ENCODE measurements around the gene STARD13.
"Not testable (repeated sequence)": the region's sequence is repeated elsewhere in the genome, so short reads cannot be mapped to it uniquely, and the experiment has no call there.

The STARD13 gene

GRCh38 chr13:33174931-33175330, 110.6 kb downstream of the STARD13 start:
- H3K36me3 ChIP-seq (ENCODE audit: control insufficient read depth in 1 of 2, insufficient read depth in 2 of 2, low read length in 2 of 2): no peaks in the 10 kb centered on the region
- H3K27ac ChIP-seq (ENCODE audit: low read depth, low read length): no peak overlapping the region
- H3K4me3 ChIP-seq (ENCODE audit: low read depth in 1 of 2, low read length in 2 of 2): no peak overlapping the region
- H3K27me3 ChIP-seq (ENCODE audit: control insufficient read depth in 1 of 2, insufficient read depth in 2 of 2, low read length in 2 of 2): no peaks in the 10 kb centered on the region
- peaks cover 8 to 13% of the 10 kb centered on the region in 2 donors for H3K4me1 ChIP-seq (ENCODE audit: control insufficient read depth in 1 of 2, insufficient read depth in 2 of 2, low read length in 2 of 2)
- no peak overlapping the region for H3K9ac ChIP-seq (ENCODE audit: low read depth in 1 of 2, low read length in 2 of 2)
- no peaks in the 10 kb centered on the region for H3K9me3 ChIP-seq (ENCODE audit: control insufficient read depth in 1 of 2, low read length in 2 of 2)

GRCh38 chr13:33174491-33174890, 111.1 kb downstream of the STARD13 start:
- no peak overlapping the region for H3K4me3 ChIP-seq (ENCODE audit: low read depth in 1 of 2, low read length in 2 of 2)
- no peaks in the 10 kb centered on the region for H3K36me3 ChIP-seq (ENCODE audit: control insufficient read depth in 1 of 2, insufficient read depth in 2 of 2, low read length in 2 of 2)
- H3K9me3 ChIP-seq (ENCODE audit: control insufficient read depth in 1 of 2, low read length in 2 of 2): no peaks in the 10 kb centered on the region
- peaks cover 3 to 8% of the 10 kb centered on the region in 2 donors for H3K4me1 ChIP-seq (ENCODE audit: control insufficient read depth in 1 of 2, insufficient read depth in 2 of 2, low read length in 2 of 2)
- no peaks in the 10 kb centered on the region for H3K27me3 ChIP-seq (ENCODE audit: control insufficient read depth in 1 of 2, insufficient read depth in 2 of 2, low read length in 2 of 2)
- H3K27ac ChIP-seq (ENCODE audit: low read depth, low read length): no peak overlapping the region
- no peak overlapping the region for H3K9ac ChIP-seq (ENCODE audit: low read depth in 1 of 2, low read length in 2 of 2)

GRCh38 chr13:33172911-33173310, 112.6 kb downstream of the STARD13 start:
- Histone ChIP-seq H3K27ac (ENCODE audit: low read depth, low read length) (no peak overlapping the region), H3K4me1 (ENCODE audit: control insufficient read depth in 1 of 2, insufficient read depth in 2 of 2, low read length in 2 of 2) (peaks cover 0 to 3% of the 10 kb centered on the region in 2 donors)

GRCh38 chr13:33172400-33172799, 113.2 kb downstream of the STARD13 start:
- H3K27ac ChIP-seq (ENCODE audit: low read depth, low read length): no peak overlapping the region
- H3K9me3 ChIP-seq (ENCODE audit: control insufficient read depth in 1 of 2, low read length in 2 of 2): no peaks in the 10 kb centered on the region
- no peak overlapping the region for H3K4me3 ChIP-seq (ENCODE audit: low read depth in 1 of 2, low read length in 2 of 2)
- H3K27me3 ChIP-seq (ENCODE audit: control insufficient read depth in 1 of 2, insufficient read depth in 2 of 2, low read length in 2 of 2): no peaks in the 10 kb centered on the region
- peaks cover 0 to 3% of the 10 kb centered on the region in 2 donors for H3K4me1 ChIP-seq (ENCODE audit: control insufficient read depth in 1 of 2, insufficient read depth in 2 of 2, low read length in 2 of 2)
- no peak overlapping the region for H3K9ac ChIP-seq (ENCODE audit: low read depth in 1 of 2, low read length in 2 of 2)
- no peaks in the 10 kb centered on the region for H3K36me3 ChIP-seq (ENCODE audit: control insufficient read depth in 1 of 2, insufficient read depth in 2 of 2, low read length in 2 of 2)

More at GRCh38 chr13:33172911-33173310, 112.6 kb downstream of the STARD13 start:
- Histone ChIP-seq H3K9me3 (ENCODE audit: control insufficient read depth in 1 of 2, low read length in 2 of 2) (no peaks in the 10 kb centered on the region), H3K27me3 (ENCODE audit: control insufficient read depth in 1 of 2, insufficient read depth in 2 of 2, low read length in 2 of 2) (no peaks in the 10 kb centered on the region), H3K36me3 (ENCODE audit: control insufficient read depth in 1 of 2, insufficient read depth in 2 of 2, low read length in 2 of 2) (no peaks in the 10 kb centered on the region), H3K4me3 (ENCODE audit: low read depth in 1 of 2, low read length in 2 of 2) (no peak overlapping the region), H3K9ac (ENCODE audit: low read depth in 1 of 2, low read length in 2 of 2) (no peak overlapping the region)

GRCh38 chr13:33169273-33169980, 116.1 kb downstream of the STARD13 start:
- peaks cover 0 to 3% of the 10 kb centered on the region in 2 donors for H3K4me1 ChIP-seq (ENCODE audit: control insufficient read depth in 1 of 2, insufficient read depth in 2 of 2, low read length in 2 of 2)
- H3K27me3 ChIP-seq (ENCODE audit: control insufficient read depth in 1 of 2, insufficient read depth in 2 of 2, low read length in 2 of 2): no peaks in the 10 kb centered on the region
- no peak overlapping the region for H3K9ac ChIP-seq (ENCODE audit: low read depth in 1 of 2, low read length in 2 of 2)
- no peak overlapping the region for H3K4me3 ChIP-seq (ENCODE audit: low read depth in 1 of 2, low read length in 2 of 2)
- peaks cover 0 to 6% of the 10 kb centered on the region in 2 donors for H3K36me3 ChIP-seq (ENCODE audit: control insufficient read depth in 1 of 2, insufficient read depth in 2 of 2, low read length in 2 of 2)
- H3K9me3 ChIP-seq (ENCODE audit: control insufficient read depth in 1 of 2, low read length in 2 of 2): no peaks in the 10 kb centered on the region
- H3K27ac ChIP-seq (ENCODE audit: low read depth, low read length): no peak overlapping the region

- Histone ChIP-seq H3K9me3 (ENCODE audit: control insufficient read depth in 1 of 2, low read length in 2 of 2) (no peaks in the 10 kb centered on the region), H3K27ac (ENCODE audit: low read depth, low read length) (no peak overlapping the region), H3K27me3 (ENCODE audit: control insufficient read depth in 1 of 2, insufficient read depth in 2 of 2, low read length in 2 of 2) (no peaks in the 10 kb centered on the region), H3K9ac (ENCODE audit: low read depth in 1 of 2, low read length in 2 of 2) (no peak overlapping the region), H3K36me3 (ENCODE audit: control insufficient read depth in 1 of 2, insufficient read depth in 2 of 2, low read length in 2 of 2) (peaks cover 4 to 6% of the 10 kb centered on the region in 2 donors), H3K4me3 (ENCODE audit: low read depth in 1 of 2, low read length in 2 of 2) (no peak overlapping the region), H3K4me1 (ENCODE audit: control insufficient read depth in 1 of 2, insufficient read depth in 2 of 2, low read length in 2 of 2) (peaks cover 0 to 3% of the 10 kb centered on the region in 2 donors)
Observed at GRCh38 chr13:33168321-33168960, 117.1 kb downstream of the STARD13 start.

- Histone ChIP-seq H3K27ac (ENCODE audit: low read depth, low read length) (no peak overlapping the region), H3K4me1 (ENCODE audit: control insufficient read depth in 1 of 2, insufficient read depth in 2 of 2, low read length in 2 of 2) (peaks cover 0 to 3% of the 10 kb centered on the region in 2 donors), H3K36me3 (ENCODE audit: control insufficient read depth in 1 of 2, insufficient read depth in 2 of 2, low read length in 2 of 2) (peaks cover 4 to 6% of the 10 kb centered on the region in 2 donors), H3K9ac (ENCODE audit: low read depth in 1 of 2, low read length in 2 of 2) (no peak overlapping the region), H3K9me3 (ENCODE audit: control insufficient read depth in 1 of 2, low read length in 2 of 2) (peaks cover 0 to 3% of the 10 kb centered on the region in 2 donors), H3K27me3 (ENCODE audit: control insufficient read depth in 1 of 2, insufficient read depth in 2 of 2, low read length in 2 of 2) (no peaks in the 10 kb centered on the region), H3K4me3 (ENCODE audit: low read depth in 1 of 2, low read length in 2 of 2) (no peak overlapping the region)
Observed at GRCh38 chr13:33167491-33167890, 118.1 kb downstream of the STARD13 start.

GRCh38 chr13:33165787-33166186, 119.8 kb downstream of the STARD13 start:
- Histone ChIP-seq H3K9ac (ENCODE audit: low read depth in 1 of 2, low read length in 2 of 2) (no peak overlapping the region), H3K36me3 (ENCODE audit: control insufficient read depth in 1 of 2, insufficient read depth in 2 of 2, low read length in 2 of 2) (peaks cover 4 to 6% of the 10 kb centered on the region in 2 donors), H3K27ac (ENCODE audit: low read depth, low read length) (no peak overlapping the region), H3K4me1 (ENCODE audit: control insufficient read depth in 1 of 2, insufficient read depth in 2 of 2, low read length in 2 of 2) (peaks cover 0 to 3% of the 10 kb centered on the region in 2 donors), H3K9me3 (ENCODE audit: control insufficient read depth in 1 of 2, low read length in 2 of 2) (peaks cover 0 to 8% of the 10 kb centered on the region in 2 donors), H3K27me3 (ENCODE audit: control insufficient read depth in 1 of 2, insufficient read depth in 2 of 2, low read length in 2 of 2) (no peaks in the 10 kb centered on the region), H3K4me3 (ENCODE audit: low read depth in 1 of 2, low read length in 2 of 2) (no peak overlapping the region)

- no peaks in the 10 kb centered on the region for H3K27me3 ChIP-seq (ENCODE audit: control insufficient read depth in 1 of 2, insufficient read depth in 2 of 2, low read length in 2 of 2)
- no peak overlapping the region for H3K4me3 ChIP-seq (ENCODE audit: low read depth in 1 of 2, low read length in 2 of 2)
- H3K27ac ChIP-seq (ENCODE audit: low read depth, low read length): no peak overlapping the region
- H3K4me1 ChIP-seq (ENCODE audit: control insufficient read depth in 1 of 2, insufficient read depth in 2 of 2, low read length in 2 of 2): peaks cover 0 to 3% of the 10 kb centered on the region in 2 donors
- H3K9ac ChIP-seq (ENCODE audit: low read depth in 1 of 2, low read length in 2 of 2): no peak overlapping the region
- peaks cover 0 to 8% of the 10 kb centered on the region in 2 donors for H3K9me3 ChIP-seq (ENCODE audit: control insufficient read depth in 1 of 2, low read length in 2 of 2)
- H3K36me3 ChIP-seq (ENCODE audit: control insufficient read depth in 1 of 2, insufficient read depth in 2 of 2, low read length in 2 of 2): peaks cover 4 to 6% of the 10 kb centered on the region in 2 donors
Observed at GRCh38 chr13:33164331-33164730, 121.2 kb downstream of the STARD13 start.

GRCh38 chr13:33162725-33163124, 122.8 kb downstream of the STARD13 start:
- H3K4me1 ChIP-seq (ENCODE audit: control insufficient read depth in 1 of 2, insufficient read depth in 2 of 2, low read length in 2 of 2); H3K9me3 ChIP-seq (ENCODE audit: control insufficient read depth in 1 of 2, low read length in 2 of 2); H3K27ac ChIP-seq (ENCODE audit: low read depth, low read length); H3K4me3 ChIP-seq (ENCODE audit: low read depth in 1 of 2, low read length in 2 of 2); H3K27me3 ChIP-seq (ENCODE audit: control insufficient read depth in 1 of 2, insufficient read depth in 2 of 2, low read length in 2 of 2); H3K9ac ChIP-seq (ENCODE audit: low read depth in 1 of 2, low read length in 2 of 2): not testable (repeated sequence)
- peaks cover 6 to 11% of the 10 kb centered on the region in 2 donors for H3K36me3 ChIP-seq (ENCODE audit: control insufficient read depth in 1 of 2, insufficient read depth in 2 of 2, low read length in 2 of 2)
